ENCODE results near the gene QDPR. TPM values are rescaled to one million over a fixed set of nuclear protein-coding genes. Genes with fewer than 3 reads are reported as not detected.

QDPR gene
- polyA plus RNA-seq: 10 to 100 TPM in 1 of 2 donors, 1 to 10 TPM in 1; 5.5 to 16.0 TPM

- H3K4me3 ChIP-seq (ENCODE audit: low read depth in 1 of 2, low read length in 2 of 2): peak within 1 kb of the TSS; percentile 67 to 84
- 2% methylated on average over 65 of the region's 65 CpGs for WGBS, 2 donors
- H3K36me3 ChIP-seq (ENCODE audit: control insufficient read depth in 2 of 2, insufficient read depth in 2 of 2, low read length in 1 of 2): peaks cover 0 to 2% of the 10 kb centered on the region in 2 donors
Observed at GRCh38 chr4:17511950-17512795, at the start of gene QDPR. Gene QDPR, minus strand, starts transcription at chr4:17512090. Its CDS starts 36 bp downstream, at chr4:17512054.

GRCh38 chr4:17561195-17561909, 49.5 kb upstream of the QDPR start:
- no peaks in the 10 kb centered on the region for H3K4me1 ChIP-seq (ENCODE audit: control insufficient read depth in 2 of 2, insufficient read depth in 2 of 2, low read length in 1 of 2)
- no peaks in the 10 kb centered on the region for H3K27me3 ChIP-seq (ENCODE audit: control insufficient read depth in 1 of 2, insufficient read depth in 2 of 2, low read length in 2 of 2)
- no peaks in the 10 kb centered on the region for H3K36me3 ChIP-seq (ENCODE audit: control insufficient read depth in 2 of 2, insufficient read depth in 2 of 2, low read length in 1 of 2)
- H3K9me3 ChIP-seq (ENCODE audit: control insufficient read depth in 2 of 2, insufficient read depth in 1 of 2, low read depth in 1 of 2, low read length in 1 of 2): no peaks in the 10 kb centered on the region
- no peak overlapping the region for H3K27ac ChIP-seq (ENCODE audit: low read depth in 2 of 2, low read length in 1 of 2)
- no peak overlapping the region for H3K4me3 ChIP-seq (ENCODE audit: low read depth in 1 of 2, low read length in 2 of 2)
- 73 to 77% methylated on average over 8 of the region's 8 CpGs for WGBS, 2 donors

More at GRCh38 chr4:17511950-17512795, at the start of gene QDPR:
- Histone ChIP-seq H3K4me1 (ENCODE audit: control insufficient read depth in 2 of 2, insufficient read depth in 2 of 2, low read length in 1 of 2) (peaks cover 0 to 5% of the 10 kb centered on the region in 2 donors), H3K27ac (ENCODE audit: low read depth in 2 of 2, low read length in 1 of 2) (peak within 1 kb of the TSS; percentile 57 to 79), H3K27me3 (ENCODE audit: control insufficient read depth in 1 of 2, insufficient read depth in 2 of 2, low read length in 2 of 2) (no peaks in the 10 kb centered on the region), H3K9me3 (ENCODE audit: control insufficient read depth in 2 of 2, insufficient read depth in 1 of 2, low read depth in 1 of 2, low read length in 1 of 2) (no peaks in the 10 kb centered on the region)

DNA sequence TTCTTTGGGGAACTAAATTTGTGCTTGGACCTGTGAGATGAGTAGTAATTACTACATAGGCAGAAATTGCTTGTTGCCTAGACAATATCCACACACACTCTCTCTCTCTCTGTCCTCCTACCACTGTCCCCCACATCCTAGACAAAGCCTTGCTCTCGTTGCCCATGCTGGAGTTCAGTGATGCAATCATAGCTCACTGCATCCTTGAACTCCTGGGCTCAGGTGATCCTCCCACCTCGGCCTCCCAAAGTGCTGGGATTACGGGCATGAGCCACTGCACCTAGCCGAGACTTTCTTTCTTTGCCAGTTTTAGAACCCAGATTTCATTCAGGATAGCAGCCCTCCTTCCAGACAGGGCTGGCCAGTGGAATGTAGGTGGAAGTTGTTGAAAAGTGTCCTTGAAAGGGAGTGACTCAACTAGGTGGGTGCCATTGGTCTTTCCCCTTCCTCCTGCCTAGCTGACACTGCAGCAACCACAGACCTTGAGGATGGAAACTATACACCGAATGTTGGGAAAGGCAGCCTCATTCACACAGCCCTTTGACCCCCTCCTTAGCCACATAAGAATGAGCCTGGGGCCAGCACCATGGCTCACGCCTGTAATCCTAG, 48.3 kb upstream of the QDPR start:
- no peak overlapping the region for H3K4me3 ChIP-seq (ENCODE audit: low read depth in 1 of 2, low read length in 2 of 2)
- H3K4me1 ChIP-seq (ENCODE audit: control insufficient read depth in 2 of 2, insufficient read depth in 2 of 2, low read length in 1 of 2): no peaks in the 10 kb centered on the region
- no peak overlapping the region for H3K27ac ChIP-seq (ENCODE audit: low read depth in 2 of 2, low read length in 1 of 2)
- H3K9me3 ChIP-seq (ENCODE audit: control insufficient read depth in 2 of 2, insufficient read depth in 1 of 2, low read depth in 1 of 2, low read length in 1 of 2): no peaks in the 10 kb centered on the region
- H3K36me3 ChIP-seq (ENCODE audit: control insufficient read depth in 2 of 2, insufficient read depth in 2 of 2, low read length in 1 of 2): no peaks in the 10 kb centered on the region
- H3K27me3 ChIP-seq (ENCODE audit: control insufficient read depth in 1 of 2, insufficient read depth in 2 of 2, low read length in 2 of 2): no peaks in the 10 kb centered on the region
- 85 to 87% methylated on average over 6 of the region's 6 CpGs for WGBS, 2 donors

- H3K4me1 ChIP-seq (ENCODE audit: control insufficient read depth in 2 of 2, insufficient read depth in 2 of 2, low read length in 1 of 2): no peaks in the 10 kb centered on the region
- 91 to 92% methylated on average over 3 of the region's 3 CpGs for WGBS, 2 donors
- H3K9me3 ChIP-seq (ENCODE audit: control insufficient read depth in 2 of 2, insufficient read depth in 1 of 2, low read depth in 1 of 2, low read length in 1 of 2): no peaks in the 10 kb centered on the region
- no peaks in the 10 kb centered on the region for H3K36me3 ChIP-seq (ENCODE audit: control insufficient read depth in 2 of 2, insufficient read depth in 2 of 2, low read length in 1 of 2)
- H3K27ac ChIP-seq (ENCODE audit: low read depth in 2 of 2, low read length in 1 of 2): no peak overlapping the region
- no peaks in the 10 kb centered on the region for H3K27me3 ChIP-seq (ENCODE audit: control insufficient read depth in 1 of 2, insufficient read depth in 2 of 2, low read length in 2 of 2)
- H3K4me3 ChIP-seq (ENCODE audit: low read depth in 1 of 2, low read length in 2 of 2): no peak overlapping the region
Observed at GRCh38 chr4:17559709-17560048, 47.8 kb upstream of the QDPR start.

GRCh38 chr4:17558941-17559708, 47.2 kb upstream of the QDPR start:
- WGBS, 2 donors: 89 to 93% methylated on average over 4 of the region's 4 CpGs
- H3K27me3 ChIP-seq (ENCODE audit: control insufficient read depth in 1 of 2, insufficient read depth in 2 of 2, low read length in 2 of 2): no peaks in the 10 kb centered on the region
- no peak overlapping the region for H3K27ac ChIP-seq (ENCODE audit: low read depth in 2 of 2, low read length in 1 of 2)
- H3K4me3 ChIP-seq (ENCODE audit: low read depth in 1 of 2, low read length in 2 of 2): no peak overlapping the region
- H3K4me1 ChIP-seq (ENCODE audit: control insufficient read depth in 2 of 2, insufficient read depth in 2 of 2, low read length in 1 of 2): no peaks in the 10 kb centered on the region
- no peaks in the 10 kb centered on the region for H3K9me3 ChIP-seq (ENCODE audit: control insufficient read depth in 2 of 2, insufficient read depth in 1 of 2, low read depth in 1 of 2, low read length in 1 of 2)
- no peaks in the 10 kb centered on the region for H3K36me3 ChIP-seq (ENCODE audit: control insufficient read depth in 2 of 2, insufficient read depth in 2 of 2, low read length in 1 of 2)

DNA sequence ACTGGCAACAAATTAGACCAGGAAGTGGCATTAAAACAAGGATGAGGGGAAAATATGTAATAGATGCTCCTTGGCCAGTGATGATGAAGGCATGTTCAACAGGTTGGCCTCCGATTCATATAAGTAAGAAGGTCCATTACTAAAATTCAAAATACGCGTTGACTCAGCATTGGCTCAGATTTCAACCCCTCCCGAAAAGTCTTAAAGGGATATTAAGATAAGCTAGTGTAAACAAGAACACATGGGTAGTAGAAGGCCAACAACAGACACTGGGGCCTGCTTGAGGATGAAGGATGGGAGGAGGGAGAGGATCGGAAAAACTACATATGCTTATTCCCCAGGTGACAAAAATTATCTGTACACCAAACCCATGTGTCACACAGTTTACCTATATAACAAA, 46.0 kb upstream of the QDPR start:
- Histone ChIP-seq H3K4me1 (ENCODE audit: control insufficient read depth in 2 of 2, insufficient read depth in 2 of 2, low read length in 1 of 2) (no peaks in the 10 kb centered on the region), H3K4me3 (ENCODE audit: low read depth in 1 of 2, low read length in 2 of 2) (no peak overlapping the region), H3K36me3 (ENCODE audit: control insufficient read depth in 2 of 2, insufficient read depth in 2 of 2, low read length in 1 of 2) (no peaks in the 10 kb centered on the region), H3K9me3 (ENCODE audit: control insufficient read depth in 2 of 2, insufficient read depth in 1 of 2, low read depth in 1 of 2, low read length in 1 of 2) (no peaks in the 10 kb centered on the region), H3K27ac (ENCODE audit: low read depth in 2 of 2, low read length in 1 of 2) (no peak overlapping the region), H3K27me3 (ENCODE audit: control insufficient read depth in 1 of 2, insufficient read depth in 2 of 2, low read length in 2 of 2) (no peaks in the 10 kb centered on the region)
- WGBS, 2 donors: 64 to 71% methylated on average over 5 of the region's 5 CpGs

GRCh38 chr4:17556498-17556897, 44.6 kb upstream of the QDPR start:
- Histone ChIP-seq H3K4me1 (ENCODE audit: control insufficient read depth in 2 of 2, insufficient read depth in 2 of 2, low read length in 1 of 2) (no peaks in the 10 kb centered on the region), H3K27me3 (ENCODE audit: control insufficient read depth in 1 of 2, insufficient read depth in 2 of 2, low read length in 2 of 2) (no peaks in the 10 kb centered on the region), H3K36me3 (ENCODE audit: control insufficient read depth in 2 of 2, insufficient read depth in 2 of 2, low read length in 1 of 2) (no peaks in the 10 kb centered on the region), H3K4me3 (ENCODE audit: low read depth in 1 of 2, low read length in 2 of 2) (no peak overlapping the region), H3K27ac (ENCODE audit: low read depth in 2 of 2, low read length in 1 of 2) (no peak overlapping the region), H3K9me3 (ENCODE audit: control insufficient read depth in 2 of 2, insufficient read depth in 1 of 2, low read depth in 1 of 2, low read length in 1 of 2) (no peaks in the 10 kb centered on the region)

DNA sequence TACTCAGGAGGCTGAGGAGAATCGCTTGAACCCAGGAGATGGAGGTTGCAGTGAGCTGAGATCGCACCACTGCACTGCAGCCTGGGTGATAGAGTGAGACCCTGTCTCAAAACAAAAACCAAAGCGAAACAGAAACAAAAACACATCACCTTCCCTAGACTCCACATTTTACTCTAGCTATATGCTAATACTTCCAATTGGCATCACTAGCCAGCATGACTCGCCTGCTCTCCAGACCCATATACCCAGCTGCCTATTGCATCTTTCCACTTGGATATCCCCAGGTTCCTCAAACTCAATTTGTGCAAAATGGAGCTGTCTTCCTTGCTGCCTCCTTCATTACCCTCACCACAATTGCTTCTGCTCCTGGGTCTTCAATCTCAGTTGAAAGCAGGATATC, 42.7 kb upstream of the QDPR start:
- H3K9me3 ChIP-seq (ENCODE audit: control insufficient read depth in 2 of 2, insufficient read depth in 1 of 2, low read depth in 1 of 2, low read length in 1 of 2): no peaks in the 10 kb centered on the region
- no peaks in the 10 kb centered on the region for H3K4me1 ChIP-seq (ENCODE audit: control insufficient read depth in 2 of 2, insufficient read depth in 2 of 2, low read length in 1 of 2)
- WGBS, 2 donors: 68 to 83% methylated on average over 4 of the region's 4 CpGs
- no peak overlapping the region for H3K27ac ChIP-seq (ENCODE audit: low read depth in 2 of 2, low read length in 1 of 2)
- no peaks in the 10 kb centered on the region for H3K36me3 ChIP-seq (ENCODE audit: control insufficient read depth in 2 of 2, insufficient read depth in 2 of 2, low read length in 1 of 2)
- no peak overlapping the region for H3K4me3 ChIP-seq (ENCODE audit: low read depth in 1 of 2, low read length in 2 of 2)
- H3K27me3 ChIP-seq (ENCODE audit: control insufficient read depth in 1 of 2, insufficient read depth in 2 of 2, low read length in 2 of 2): no peaks in the 10 kb centered on the region

GRCh38 chr4:17552427-17552826, 40.5 kb upstream of the QDPR start:
- no peaks in the 10 kb centered on the region for H3K27me3 ChIP-seq (ENCODE audit: control insufficient read depth in 1 of 2, insufficient read depth in 2 of 2, low read length in 2 of 2)
- no peaks in the 10 kb centered on the region for H3K9me3 ChIP-seq (ENCODE audit: control insufficient read depth in 2 of 2, insufficient read depth in 1 of 2, low read depth in 1 of 2, low read length in 1 of 2)
- no peak overlapping the region for H3K4me3 ChIP-seq (ENCODE audit: low read depth in 1 of 2, low read length in 2 of 2)
- H3K36me3 ChIP-seq (ENCODE audit: control insufficient read depth in 2 of 2, insufficient read depth in 2 of 2, low read length in 1 of 2): no peaks in the 10 kb centered on the region
- 32 to 35% methylated on average over 5 of the region's 5 CpGs for WGBS, 2 donors
- no peak overlapping the region for H3K27ac ChIP-seq (ENCODE audit: low read depth in 2 of 2, low read length in 1 of 2)
- no peaks in the 10 kb centered on the region for H3K4me1 ChIP-seq (ENCODE audit: control insufficient read depth in 2 of 2, insufficient read depth in 2 of 2, low read length in 1 of 2)

Measured in esophagus (tissue), 2 donors.